GM04504 (cell line): ENCODE measurements around the gene DOCK1.

Source experiments
- DNase-seq: peaks from one replicate; pipeline ENCODE4 v3.0.0-alpha.2; 2012; ENCODE audit warnings: low read depth

Gene DOCK1

GRCh38 chr10:127428385-127428980 lies 523.3 kb downstream of the DOCK1 start:
- DNase-seq: no peak

- no peak for DNase-seq
Measured at GRCh38 chr10:127429601-127430312, 524.5 kb downstream of the DOCK1 start.

GRCh38 chr10:127431525-127431924 lies 526.3 kb downstream of the DOCK1 start:
- DNase-seq: no peak

GRCh38 chr10:127434006-127434405 lies 528.8 kb downstream of the DOCK1 start:
- no peak for DNase-seq

- DNase-seq: no peak
Measured at GRCh38 chr10:127435246-127435645, 530.0 kb downstream of the DOCK1 start.

GRCh38 chr10:127440371-127440770 lies 535.1 kb downstream of the DOCK1 start:
- no peak for DNase-seq

GRCh38 chr10:127441350-127442219 lies 536.4 kb downstream of the DOCK1 start:
- DNase-seq: no peak

- no peak for DNase-seq
Measured at GRCh38 chr10:127442220-127442525, 536.9 kb downstream of the DOCK1 start.

GRCh38 chr10:127444155-127444554 lies 538.9 kb downstream of the DOCK1 start:
- no peak for DNase-seq

GRCh38 chr10:127447197-127447596 lies 542.0 kb downstream of the DOCK1 start:
- DNase-seq: no peak

GRCh38 chr10:127449490-127449889 lies 544.3 kb downstream of the DOCK1 start:
- DNase-seq: no peak

- no peak for DNase-seq
Measured at GRCh38 chr10:127450644-127451043, 545.4 kb downstream of the DOCK1 start.

- no peak for DNase-seq
Measured at GRCh38 chr10:127451628-127452027, 546.4 kb downstream of the DOCK1 start.

- no peak for DNase-seq
Measured at GRCh38 chr10:127452568-127452967, 547.3 kb downstream of the DOCK1 start.

GRCh38 chr10:127453706-127454105 lies 548.5 kb downstream of the DOCK1 start:
- no peak for DNase-seq

- DNase-seq: no peak
Measured at GRCh38 chr10:127456122-127456521, 550.9 kb downstream of the DOCK1 start.

- no peak for DNase-seq
Measured at GRCh38 chr10:127458016-127458810, 553.0 kb downstream of the DOCK1 start.

- no peak for DNase-seq
Measured at GRCh38 chr10:127458829-127459228, 553.6 kb downstream of the DOCK1 start.

GRCh38 chr10:127459918-127460317 lies 554.7 kb downstream of the DOCK1 start:
- no peak for DNase-seq

- DNase-seq: no peak
Measured at GRCh38 chr10:127462643-127463295, 557.5 kb downstream of the DOCK1 start.

GRCh38 chr10:127463548-127463947 lies 558.3 kb downstream of the DOCK1 start:
- DNase-seq: no peak

- no peak for DNase-seq
Measured at GRCh38 chr10:127464561-127464960, 559.3 kb downstream of the DOCK1 start.
